Measurements from ENCODE around the gene TMEM204.

DNA sequence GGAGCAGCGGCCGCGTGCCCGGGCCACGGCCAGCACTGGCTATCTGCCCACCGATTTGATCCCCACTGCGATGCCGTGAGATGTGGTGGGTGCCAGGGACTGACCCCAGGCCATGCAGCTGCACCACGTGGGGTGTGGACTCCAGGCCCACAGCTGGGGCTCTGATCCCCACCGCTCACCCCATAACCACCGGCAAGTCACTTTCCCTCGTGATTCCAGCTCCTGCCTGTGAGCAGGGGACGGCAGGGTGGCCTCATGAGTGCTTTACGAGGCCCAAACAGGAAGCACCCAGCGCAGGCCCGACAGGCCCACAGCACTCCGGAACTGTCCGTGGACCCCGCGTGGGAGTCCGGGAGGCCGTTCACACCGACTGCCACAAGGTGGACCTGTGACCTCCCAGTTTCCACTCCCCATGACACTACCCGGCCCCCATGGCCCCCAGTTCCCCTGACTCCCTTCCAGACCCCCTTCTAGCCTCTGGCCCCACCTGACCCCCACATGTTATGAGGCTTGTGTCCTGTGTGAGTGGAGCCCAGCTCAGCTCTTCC, 45.3 kb upstream of the TMEM204 start:
- TF ChIP-seq, protein P1, sequence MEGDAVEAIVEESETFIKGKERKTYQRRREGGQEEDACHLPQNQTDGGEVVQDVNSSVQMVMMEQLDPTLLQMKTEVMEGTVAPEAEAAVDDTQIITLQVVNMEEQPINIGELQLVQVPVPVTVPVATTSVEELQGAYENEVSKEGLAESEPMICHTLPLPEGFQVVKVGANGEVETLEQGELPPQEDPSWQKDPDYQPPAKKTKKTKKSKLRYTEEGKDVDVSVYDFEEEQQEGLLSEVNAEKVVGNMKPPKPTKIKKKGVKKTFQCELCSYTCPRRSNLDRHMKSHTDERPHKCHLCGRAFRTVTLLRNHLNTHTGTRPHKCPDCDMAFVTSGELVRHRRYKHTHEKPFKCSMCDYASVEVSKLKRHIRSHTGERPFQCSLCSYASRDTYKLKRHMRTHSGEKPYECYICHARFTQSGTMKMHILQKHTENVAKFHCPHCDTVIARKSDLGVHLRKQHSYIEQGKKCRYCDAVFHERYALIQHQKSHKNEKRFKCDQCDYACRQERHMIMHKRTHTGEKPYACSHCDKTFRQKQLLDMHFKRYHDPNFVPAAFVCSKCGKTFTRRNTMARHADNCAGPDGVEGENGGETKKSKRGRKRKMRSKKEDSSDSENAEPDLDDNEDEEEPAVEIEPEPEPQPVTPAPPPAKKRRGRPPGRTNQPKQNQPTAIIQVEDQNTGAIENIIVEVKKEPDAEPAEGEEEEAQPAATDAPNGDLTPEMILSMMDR (IDR thresholded peaks at IDR 0.05 in 2 of 3, conservative IDR thresholded peaks at IDR 0.05 in 1 of 3; ENCODE audit: control insufficient read depth in 2 of 3, extremely low read depth in 1 of 3, insufficient read depth in 1 of 3, low read depth in 3 of 3, low read length in 3 of 3): no peak
- TF ChIP-seq, protein P2, sequence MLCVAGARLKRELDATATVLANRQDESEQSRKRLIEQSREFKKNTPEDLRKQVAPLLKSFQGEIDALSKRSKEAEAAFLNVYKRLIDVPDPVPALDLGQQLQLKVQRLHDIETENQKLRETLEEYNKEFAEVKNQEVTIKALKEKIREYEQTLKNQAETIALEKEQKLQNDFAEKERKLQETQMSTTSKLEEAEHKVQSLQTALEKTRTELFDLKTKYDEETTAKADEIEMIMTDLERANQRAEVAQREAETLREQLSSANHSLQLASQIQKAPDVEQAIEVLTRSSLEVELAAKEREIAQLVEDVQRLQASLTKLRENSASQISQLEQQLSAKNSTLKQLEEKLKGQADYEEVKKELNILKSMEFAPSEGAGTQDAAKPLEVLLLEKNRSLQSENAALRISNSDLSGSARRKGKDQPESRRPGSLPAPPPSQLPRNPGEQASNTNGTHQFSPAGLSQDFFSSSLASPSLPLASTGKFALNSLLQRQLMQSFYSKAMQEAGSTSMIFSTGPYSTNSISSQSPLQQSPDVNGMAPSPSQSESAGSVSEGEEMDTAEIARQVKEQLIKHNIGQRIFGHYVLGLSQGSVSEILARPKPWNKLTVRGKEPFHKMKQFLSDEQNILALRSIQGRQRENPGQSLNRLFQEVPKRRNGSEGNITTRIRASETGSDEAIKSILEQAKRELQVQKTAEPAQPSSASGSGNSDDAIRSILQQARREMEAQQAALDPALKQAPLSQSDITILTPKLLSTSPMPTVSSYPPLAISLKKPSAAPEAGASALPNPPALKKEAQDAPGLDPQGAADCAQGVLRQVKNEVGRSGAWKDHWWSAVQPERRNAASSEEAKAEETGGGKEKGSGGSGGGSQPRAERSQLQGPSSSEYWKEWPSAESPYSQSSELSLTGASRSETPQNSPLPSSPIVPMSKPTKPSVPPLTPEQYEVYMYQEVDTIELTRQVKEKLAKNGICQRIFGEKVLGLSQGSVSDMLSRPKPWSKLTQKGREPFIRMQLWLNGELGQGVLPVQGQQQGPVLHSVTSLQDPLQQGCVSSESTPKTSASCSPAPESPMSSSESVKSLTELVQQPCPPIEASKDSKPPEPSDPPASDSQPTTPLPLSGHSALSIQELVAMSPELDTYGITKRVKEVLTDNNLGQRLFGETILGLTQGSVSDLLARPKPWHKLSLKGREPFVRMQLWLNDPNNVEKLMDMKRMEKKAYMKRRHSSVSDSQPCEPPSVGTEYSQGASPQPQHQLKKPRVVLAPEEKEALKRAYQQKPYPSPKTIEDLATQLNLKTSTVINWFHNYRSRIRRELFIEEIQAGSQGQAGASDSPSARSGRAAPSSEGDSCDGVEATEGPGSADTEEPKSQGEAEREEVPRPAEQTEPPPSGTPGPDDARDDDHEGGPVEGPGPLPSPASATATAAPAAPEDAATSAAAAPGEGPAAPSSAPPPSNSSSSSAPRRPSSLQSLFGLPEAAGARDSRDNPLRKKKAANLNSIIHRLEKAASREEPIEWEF (IDR thresholded peaks at IDR 0.05; ENCODE audit: insufficient replicate concordance, low read depth, low read length): no peak
- TF ChIP-seq CBX5 (IDR thresholded peaks at IDR 0.05; ENCODE audit: low read depth) (no peak), ASH2L (IDR thresholded peaks at IDR 0.05; ENCODE audit: borderline replicate concordance, low read depth) (no peak), HDGF (IDR thresholded peaks at IDR 0.05) (no peak), POLR2A (IDR thresholded peaks at IDR 0.05; ENCODE audit: low read depth, low read length) (no peak), POLR2AphosphoS5 (IDR thresholded peaks at IDR 0.05; ENCODE audit: low read length) (no peak), EGR1 (IDR thresholded peaks at IDR 0.05; ENCODE audit: borderline replicate concordance in 1 of 2, low read depth in 2 of 2, low read length in 2 of 2) (no peak), MXI1 (IDR thresholded peaks at IDR 0.05; ENCODE audit: low read depth, low read length) (no peak)
- TF ChIP-seq, protein P3, sequence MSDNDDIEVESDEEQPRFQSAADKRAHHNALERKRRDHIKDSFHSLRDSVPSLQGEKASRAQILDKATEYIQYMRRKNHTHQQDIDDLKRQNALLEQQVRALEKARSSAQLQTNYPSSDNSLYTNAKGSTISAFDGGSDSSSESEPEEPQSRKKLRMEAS (IDR thresholded peaks at IDR 0.05; ENCODE audit: low read depth, low read length): no peak
